Measurements from ENCODE around the gene BUD13.

BUD13 gene

DNA sequence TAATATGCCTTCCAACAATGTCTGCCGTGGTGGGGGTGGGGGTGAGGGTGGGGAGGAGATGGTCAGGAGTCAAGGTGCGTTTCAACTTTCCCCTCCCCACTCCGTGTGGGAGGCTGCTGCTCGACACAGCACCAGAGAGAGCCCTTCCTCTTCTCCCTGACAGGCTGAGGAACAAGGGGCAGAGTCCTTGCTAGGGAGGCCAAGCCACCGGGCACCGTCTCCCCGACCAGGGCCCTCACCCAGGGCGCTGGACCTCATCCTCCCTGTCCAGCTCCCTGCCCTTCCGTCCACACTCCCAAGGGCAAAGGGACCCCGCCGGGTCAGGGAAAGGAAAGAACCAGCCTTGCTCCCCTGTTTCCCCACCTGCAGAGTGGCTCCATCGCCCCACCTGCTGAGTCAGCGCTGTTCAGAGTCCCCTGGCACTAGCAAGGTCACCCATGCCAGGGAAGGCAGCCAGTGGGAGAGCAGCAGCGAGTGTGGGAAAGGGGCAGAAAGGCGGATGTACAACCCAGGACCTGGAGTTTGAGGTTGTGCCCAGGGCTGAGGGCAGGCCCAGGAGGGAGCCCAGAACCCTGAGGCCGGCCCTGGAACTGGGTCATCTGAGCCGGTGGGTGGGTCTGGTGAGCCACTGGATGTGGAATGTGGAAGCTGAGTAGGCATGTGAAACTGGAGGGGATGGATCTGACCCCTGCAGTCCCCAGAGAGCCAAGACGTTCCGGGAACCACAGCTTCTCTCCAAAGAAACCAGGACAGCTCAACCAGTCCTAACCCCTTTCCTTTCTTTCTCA, 47.2 kb downstream of the BUD13 start:
- TF ChIP-seq, protein P1, sequence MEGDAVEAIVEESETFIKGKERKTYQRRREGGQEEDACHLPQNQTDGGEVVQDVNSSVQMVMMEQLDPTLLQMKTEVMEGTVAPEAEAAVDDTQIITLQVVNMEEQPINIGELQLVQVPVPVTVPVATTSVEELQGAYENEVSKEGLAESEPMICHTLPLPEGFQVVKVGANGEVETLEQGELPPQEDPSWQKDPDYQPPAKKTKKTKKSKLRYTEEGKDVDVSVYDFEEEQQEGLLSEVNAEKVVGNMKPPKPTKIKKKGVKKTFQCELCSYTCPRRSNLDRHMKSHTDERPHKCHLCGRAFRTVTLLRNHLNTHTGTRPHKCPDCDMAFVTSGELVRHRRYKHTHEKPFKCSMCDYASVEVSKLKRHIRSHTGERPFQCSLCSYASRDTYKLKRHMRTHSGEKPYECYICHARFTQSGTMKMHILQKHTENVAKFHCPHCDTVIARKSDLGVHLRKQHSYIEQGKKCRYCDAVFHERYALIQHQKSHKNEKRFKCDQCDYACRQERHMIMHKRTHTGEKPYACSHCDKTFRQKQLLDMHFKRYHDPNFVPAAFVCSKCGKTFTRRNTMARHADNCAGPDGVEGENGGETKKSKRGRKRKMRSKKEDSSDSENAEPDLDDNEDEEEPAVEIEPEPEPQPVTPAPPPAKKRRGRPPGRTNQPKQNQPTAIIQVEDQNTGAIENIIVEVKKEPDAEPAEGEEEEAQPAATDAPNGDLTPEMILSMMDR (IDR thresholded peaks at IDR 0.05; ENCODE audit: unreplicated experiment in 3 of 3): no peak
- Mint-ChIP-seq H3K27me3 (ENCODE audit: low read depth) (peaks cover 33% of the 10 kb centered on the region), H3K27ac (no peak overlapping the region), H3K36me3 (ENCODE audit: low read depth) (no peaks in the 10 kb centered on the region), H3K4me1 (peaks cover 3% of the 10 kb centered on the region), H3K9me3 (no peaks in the 10 kb centered on the region), H3K4me3 (no peak overlapping the region)

DNA sequence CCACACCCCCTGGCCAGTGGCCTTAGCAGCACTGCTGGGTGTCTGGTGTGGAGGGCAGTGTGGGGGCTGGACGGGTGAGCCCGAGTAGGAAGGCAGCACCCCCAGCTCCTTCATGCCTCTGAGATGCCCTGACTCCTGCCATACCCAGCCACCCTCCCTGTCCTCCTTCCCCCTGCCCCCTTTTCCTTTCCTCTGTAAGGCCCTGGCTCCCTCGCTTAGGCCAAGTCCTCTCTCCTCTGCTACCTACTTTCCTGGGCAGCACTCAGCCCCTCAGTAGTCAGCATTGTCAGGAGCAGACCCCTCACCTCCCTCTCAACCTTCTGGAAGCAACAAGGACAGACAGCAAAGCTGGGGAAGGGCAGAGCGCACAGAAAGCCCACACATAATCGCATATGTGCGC, 48.0 kb downstream of the BUD13 start:
- H3K27me3 Mint-ChIP-seq (ENCODE audit: low read depth): peaks cover 33% of the 10 kb centered on the region
- H3K36me3 Mint-ChIP-seq (ENCODE audit: low read depth): no peaks in the 10 kb centered on the region
- no peak overlapping the region for H3K27ac Mint-ChIP-seq
- no peaks in the 10 kb centered on the region for H3K4me1 Mint-ChIP-seq
- no peaks in the 10 kb centered on the region for H3K9me3 Mint-ChIP-seq
- TF ChIP-seq, protein P1 (IDR thresholded peaks at IDR 0.05; ENCODE audit: unreplicated experiment in 3 of 3): no peak
- H3K4me3 Mint-ChIP-seq: no peak overlapping the region

DNA sequence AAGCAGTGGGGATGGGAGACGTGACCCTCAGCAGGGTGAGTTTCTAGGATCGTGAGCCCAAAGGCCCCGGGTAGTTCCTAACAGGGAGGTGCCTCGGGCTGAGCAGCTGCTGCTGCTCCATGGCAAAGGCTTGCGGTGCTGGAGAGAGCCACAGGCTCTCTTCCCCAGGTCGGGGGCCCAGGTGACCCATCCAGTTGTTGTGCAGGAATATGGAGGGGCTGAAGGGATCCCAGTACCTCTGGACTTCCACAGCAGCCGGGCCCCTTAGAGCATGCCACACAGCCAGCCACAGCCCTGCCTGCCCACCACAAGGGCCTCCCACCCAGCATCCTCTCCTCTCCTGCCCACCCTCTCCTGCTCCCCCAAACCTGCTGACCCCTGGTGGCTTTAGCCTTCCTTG, 49.3 kb downstream of the BUD13 start:
- TF ChIP-seq, protein P1 (IDR thresholded peaks at IDR 0.05; ENCODE audit: unreplicated experiment in 3 of 3): no peak
- no peaks in the 10 kb centered on the region for H3K36me3 Mint-ChIP-seq (ENCODE audit: low read depth)
- no peak overlapping the region for H3K27ac Mint-ChIP-seq
- peaks cover 25% of the 10 kb centered on the region for H3K27me3 Mint-ChIP-seq (ENCODE audit: low read depth)
- H3K4me1 Mint-ChIP-seq: no peaks in the 10 kb centered on the region
- H3K9me3 Mint-ChIP-seq: no peaks in the 10 kb centered on the region
- H3K4me3 Mint-ChIP-seq: no peak overlapping the region

DNA sequence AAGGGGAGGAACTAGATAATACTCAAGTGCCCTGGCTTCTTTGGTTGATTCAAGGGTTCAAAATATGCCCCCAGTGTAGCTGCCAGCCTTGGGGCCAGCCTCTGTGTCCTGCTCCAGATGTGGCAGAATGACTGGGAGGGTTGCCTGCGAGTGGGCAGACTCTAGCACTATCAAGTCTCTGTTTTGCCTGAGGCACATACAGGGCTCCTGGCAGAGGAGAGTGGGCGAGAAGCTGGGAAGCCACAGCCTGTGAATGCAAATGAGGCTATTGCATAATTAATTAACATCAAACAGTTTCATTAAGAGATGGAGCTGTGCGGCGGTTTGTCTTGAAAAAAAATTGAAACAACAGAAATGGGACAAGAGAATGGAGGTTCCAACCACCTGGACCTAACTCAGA, 50.8 kb downstream of the BUD13 start:
- Mint-ChIP-seq H3K27ac (no peak overlapping the region), H3K9me3 (no peaks in the 10 kb centered on the region), H3K27me3 (ENCODE audit: low read depth) (peaks cover 15% of the 10 kb centered on the region), H3K4me1 (no peaks in the 10 kb centered on the region), H3K36me3 (ENCODE audit: low read depth) (no peaks in the 10 kb centered on the region), H3K4me3 (no peak overlapping the region)
- TF ChIP-seq, protein P1 (IDR thresholded peaks at IDR 0.05; ENCODE audit: unreplicated experiment in 3 of 3): no peak

DNA sequence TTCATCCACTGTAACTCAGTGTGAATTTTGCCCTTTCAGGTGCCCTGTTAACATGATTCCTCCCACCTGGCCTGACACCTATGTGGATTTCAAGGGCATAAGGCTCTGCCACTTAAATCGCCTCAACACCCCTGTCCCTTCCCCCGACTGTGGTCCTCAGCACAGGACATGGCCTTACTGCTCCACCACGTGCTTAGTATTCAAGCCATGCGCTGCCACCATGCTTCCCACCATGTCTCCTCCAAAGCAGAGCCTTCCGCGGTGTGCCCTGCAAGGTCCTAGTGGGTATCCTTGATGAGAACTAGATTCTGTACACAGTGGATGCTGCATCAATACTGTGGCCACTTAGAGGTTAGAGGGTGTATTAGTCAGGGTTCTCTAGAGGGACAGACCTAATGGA, 51.9 kb downstream of the BUD13 start:
- H3K36me3 Mint-ChIP-seq (ENCODE audit: low read depth): no peaks in the 10 kb centered on the region
- TF ChIP-seq, protein P1 (IDR thresholded peaks at IDR 0.05; ENCODE audit: unreplicated experiment in 3 of 3): no peak
- H3K9me3 Mint-ChIP-seq: no peaks in the 10 kb centered on the region
- H3K4me3 Mint-ChIP-seq: no peak overlapping the region
- peaks cover 9% of the 10 kb centered on the region for H3K27me3 Mint-ChIP-seq (ENCODE audit: low read depth)
- no peak overlapping the region for H3K27ac Mint-ChIP-seq
- H3K4me1 Mint-ChIP-seq: no peaks in the 10 kb centered on the region

DNA sequence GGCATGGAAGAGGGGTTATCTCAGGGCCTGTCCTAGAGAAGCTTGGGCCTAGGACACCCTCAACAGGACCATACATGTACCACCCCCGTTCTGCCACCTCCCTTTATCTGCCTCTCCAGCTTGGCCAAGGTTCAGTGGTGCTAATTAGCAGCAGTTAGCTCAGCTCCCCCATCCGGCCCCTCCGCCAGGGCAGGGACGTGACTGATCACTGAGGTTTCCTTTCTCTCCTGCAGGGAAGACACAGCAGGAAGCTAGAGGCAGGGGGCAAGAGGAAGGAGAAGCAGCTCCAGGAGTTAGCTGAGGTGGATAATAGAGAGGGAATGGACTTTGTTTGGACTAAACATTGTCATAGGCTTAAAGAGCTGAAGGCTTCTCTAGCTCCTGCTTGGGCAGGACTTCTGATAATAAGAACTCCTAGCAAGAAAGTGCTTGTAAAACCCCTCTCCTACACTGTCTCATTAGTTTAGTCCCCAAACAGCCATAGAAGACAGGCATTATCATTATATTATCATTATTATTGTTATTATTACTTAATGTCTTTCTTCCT, 53.8 kb downstream of the BUD13 start:
- TF ChIP-seq, protein P1 (IDR thresholded peaks at IDR 0.05; ENCODE audit: unreplicated experiment in 3 of 3): no peak
- Mint-ChIP-seq H3K4me3 (no peak overlapping the region), H3K9me3 (no peaks in the 10 kb centered on the region), H3K4me1 (no peaks in the 10 kb centered on the region), H3K36me3 (ENCODE audit: low read depth) (no peaks in the 10 kb centered on the region), H3K27me3 (ENCODE audit: low read depth) (no peaks in the 10 kb centered on the region), H3K27ac (no peak overlapping the region)

Measured in nephron (organoid).